HEK293 (cell line): Measurements from ENCODE around the gene TNFRSF4.

Experiments used
- CTCF ChIA-PET: fragments of 350-600 bp; formaldehyde crosslinking; extraction: SDS; loops from one replicate; lab custom pipeline; 2021; ENCODE audit warnings: antibody characterized with exemption; lab: Yijun Ruan, JAX
- POLR2A ChIA-PET: fragments of 300-600 bp; formaldehyde crosslinking; extraction: SDS; loops from one replicate; lab custom pipeline; 2020; ENCODE audit warnings: antibody characterized with exemption, inconsistent platforms; lab: Yijun Ruan, JAX
- H3K27ac ChIP-seq: fragments of 200-500 bp; sonication (Bioruptor generic); 2 replicates; pipeline ENCODE4 v1.5.1; 2014; ENCODE audit warnings: low read depth, low read length, control low read depth, inconsistent platforms; ENCODE audit errors: extremely low read depth
- H3K36me3 ChIP-seq, 2 experiments: fragments of 200-500 bp in 1 of 2; sonication (Bioruptor generic) in 1 of 2; 1 replicate in 1 of 2; 2 replicates in 1 of 2; pipeline ENCODE4 v1.5.1; 2014 to 2017; ENCODE audit warnings: inconsistent platforms in 2 of 2, low read length in 2 of 2; ENCODE audit not compliant: control insufficient read depth in 2 of 2, insufficient read depth in 1 of 2
- H3K4me1 ChIP-seq: fragments of 200-500 bp; sonication (Bioruptor generic); 2 replicates; pipeline ENCODE4 v1.5.1; 2014; ENCODE audit warnings: mild to moderate bottlenecking, low read length, inconsistent platforms; ENCODE audit not compliant: control insufficient read depth, insufficient read depth
- H3K4me3 ChIP-seq: 2 replicates; pipeline ENCODE4 v1.5.1; 2011; ENCODE audit warnings: low read depth, mild to moderate bottlenecking, control low read depth, low read length, moderate library complexity
- H3K9me3 ChIP-seq: fragments of 200-500 bp; sonication (Bioruptor generic); 2 replicates; pipeline ENCODE4 v1.5.1; 2014; ENCODE audit warnings: low read depth, low read length, inconsistent platforms; ENCODE audit not compliant: control insufficient read depth, insufficient read depth
- HOXA7 ChIP-seq: sonication (generic); formaldehyde crosslinking; IDR thresholded peaks from 2 replicates; pipeline ENCODE4 v1.8.1; 2022; ENCODE audit warnings: missing genetic modification reagents, borderline replicate concordance
- KLF1 ChIP-seq: fragments of 450-650 bp; formaldehyde crosslinking; IDR thresholded peaks from 2 replicates; pipeline ENCODE4 v1.5.1; 2016; ENCODE audit warnings: missing biosample characterization, missing genetic modification characterization
- KLF10 ChIP-seq: fragments of 450-650 bp; IDR thresholded peaks from 2 replicates; pipeline ENCODE4 v1.5.1; 2018; ENCODE audit warnings: missing biosample characterization, mild to moderate bottlenecking, missing genetic modification characterization
- KLF16 ChIP-seq: fragments of 450-650 bp; formaldehyde crosslinking; IDR thresholded peaks from 2 replicates; pipeline ENCODE4 v1.5.1; 2017; ENCODE audit warnings: missing biosample characterization, missing genetic modification characterization
- KLF17 ChIP-seq: fragments of 450-650 bp; formaldehyde crosslinking; IDR thresholded peaks from 2 replicates; pipeline ENCODE4 v1.5.1; 2016; ENCODE audit warnings: missing biosample characterization, missing genetic modification characterization
- PRDM10 ChIP-seq: fragments of 450-650 bp; formaldehyde crosslinking; IDR thresholded peaks from 2 replicates; pipeline ENCODE4 v1.5.1; 2016; ENCODE audit warnings: missing biosample characterization, missing genetic modification characterization
- SETDB1 ChIP-seq: IDR thresholded peaks from one replicate; pipeline ENCODE4 v1.6.1; 2017; ENCODE audit warnings: mild to moderate bottlenecking, low read length, moderate library complexity, mixed read lengths; ENCODE audit not compliant: insufficient read length
- SP7 ChIP-seq: fragments of 450-650 bp; formaldehyde crosslinking; IDR thresholded peaks from 2 replicates; pipeline ENCODE4 v1.5.1; 2016; ENCODE audit warnings: missing biosample characterization, missing genetic modification characterization
- ZNF23 ChIP-seq: fragments of 450-650 bp; formaldehyde crosslinking; IDR thresholded peaks from 2 replicates; pipeline ENCODE4 v1.5.1; 2016; ENCODE audit warnings: missing biosample characterization, missing genetic modification characterization, borderline replicate concordance
- ZNF292 ChIP-seq: fragments of 450-650 bp; formaldehyde crosslinking; IDR thresholded peaks from 2 replicates; pipeline ENCODE4 v1.5.1; 2016; ENCODE audit warnings: low read depth, missing biosample characterization, missing genetic modification characterization, borderline replicate concordance
- ZNF354C ChIP-seq: fragments of 450-650 bp; formaldehyde crosslinking; IDR thresholded peaks from 2 replicates; pipeline ENCODE4 v1.5.1; 2016; ENCODE audit warnings: missing biosample characterization, missing genetic modification characterization, low read depth, borderline replicate concordance
- ZNF416 ChIP-seq: fragments of 450-650 bp; formaldehyde crosslinking; IDR thresholded peaks from 2 replicates; pipeline ENCODE4 v1.5.1; 2016; ENCODE audit warnings: missing biosample characterization, missing genetic modification characterization
- ZNF629 ChIP-seq: fragments of 450-650 bp; formaldehyde crosslinking; IDR thresholded peaks from 2 replicates; pipeline ENCODE4 v1.5.1; 2017; ENCODE audit warnings: missing biosample characterization, missing genetic modification characterization
- ZNF768 ChIP-seq: fragments of 450-650 bp; formaldehyde crosslinking; IDR thresholded peaks from 2 replicates; pipeline ENCODE4 v1.5.1; 2018; ENCODE audit warnings: missing biosample characterization, mild to moderate bottlenecking, missing genetic modification characterization
- ZSCAN4 ChIP-seq: fragments of 450-650 bp; formaldehyde crosslinking; IDR thresholded peaks from 2 replicates; pipeline ENCODE4 v1.5.1; 2017; ENCODE audit warnings: missing biosample characterization, missing genetic modification characterization
- ZXDB ChIP-seq: fragments of 450-650 bp; formaldehyde crosslinking; IDR thresholded peaks from 2 replicates; pipeline ENCODE4 v1.5.1; 2016; ENCODE audit warnings: missing biosample characterization, missing genetic modification characterization

Gene TNFRSF4

GRCh38 chr1:1194723-1195122 lies 19.2 kb downstream of the TNFRSF4 start (continued):
- TF ChIP-seq ZNF292 (tag by site-specific recombination) (no peak), KLF17 (no peak), ZNF354C (tag by site-specific recombination) (no peak), ZXDB (no peak), ZSCAN4 (tag by site-specific recombination) (no peak), ZNF768 (tag by site-specific recombination) (no peak), KLF16 (tag by site-specific recombination) (no peak), SETDB1 (peak; percentile 77)

- Histone ChIP-seq H3K9me3 (no peaks in the 10 kb centered on the region), H3K4me3 (no peak overlapping the region), H3K27ac (no peak overlapping the region), H3K4me1 (no peaks in the 10 kb centered on the region), H3K36me3 (no peaks in the 10 kb centered on the region)
- TF ChIP-seq KLF16 (tag by site-specific recombination) (no peak), SETDB1 (peak; percentile 46), KLF1 (no peak)
- ChIA-PET POLR2A (no interaction called here), CTCF (no interaction called here)
Observed at GRCh38 chr1:1191734-1192133, 22.2 kb downstream of the TNFRSF4 start.

GRCh38 chr1:1189111-1189510 lies 24.8 kb downstream of the TNFRSF4 start:
- Histone ChIP-seq H3K9me3 (no peaks in the 10 kb centered on the region), H3K36me3 (no peaks in the 10 kb centered on the region), H3K27ac (no peak overlapping the region), H3K4me1 (no peaks in the 10 kb centered on the region), H3K4me3 (no peak overlapping the region)
- POLR2A ChIA-PET: no interaction called here
- CTCF ChIA-PET: interaction anchor here (0.6 kb wide), 1 partner anchor 252 kb away, joined by 3 read pairs; no protein-coding TSS in a partner anchor
- no peak for TF ChIP-seq HOXA7 (CRISPR knock-in tag)
- TF ChIP-seq SP7 (tag by site-specific recombination): no peak
- TF ChIP-seq ZNF629: no peak
- TF ChIP-seq ZNF416 (tag by site-specific recombination): no peak
- TF ChIP-seq ZNF23: no peak

- H3K4me3 ChIP-seq: no peak overlapping the region
- H3K27ac ChIP-seq: no peak overlapping the region
- no peaks in the 10 kb centered on the region for H3K36me3 ChIP-seq
- H3K4me1 ChIP-seq: no peaks in the 10 kb centered on the region
- TF ChIP-seq KLF10 (tag by site-specific recombination) (no peak), PRDM10 (tag by site-specific recombination) (peak; percentile 73)
- CTCF ChIA-PET: interaction anchor here (0.6 to 0.9 kb wide), 4 partner anchors 43 to 681 kb away, joined by 3 to 4 read pairs (median 4); no protein-coding TSS in a partner anchor
- POLR2A ChIA-PET: no interaction called here
- H3K9me3 ChIP-seq: no peaks in the 10 kb centered on the region
Observed at GRCh38 chr1:1187938-1188337, 26.0 kb downstream of the TNFRSF4 start.
